Stomach (tissue), 4 donors: ENCODE data around the gene SUPT7L.

Experiments used
- POLR2A ChIP-seq, 4 donors: fragments of 450-650 bp; IDR thresholded peaks; one replicate each; pipeline ENCODE4 v1.6.1; 2016; ENCODE audit warnings: antibody characterized with exemption in 4 of 4, control low read depth in 2 of 4, mild to moderate bottlenecking in 1 of 4, moderate library complexity in 1 of 4
- POLR2AphosphoS5 ChIP-seq, 3 donors: sonication (generic); formaldehyde crosslinking; IDR thresholded peaks; one replicate each; pipeline ENCODE4 v1.6.1; 2016; ENCODE audit warnings: antibody characterized with exemption in 3 of 3
- TF ChIP-seq, protein P1 (sequence below), 7 experiments: fragments of 450-650 bp in 4 of 7; fragments of 200-600 bp in 3 of 7; sonication (generic) in 3 of 7; IDR thresholded peaks; one replicate each; pipeline ENCODE4 v1.5.1; 2016 to 2019; ENCODE audit warnings: antibody characterized with exemption in 7 of 7, control low read depth in 2 of 7, mild to moderate bottlenecking in 1 of 7

DNA sequence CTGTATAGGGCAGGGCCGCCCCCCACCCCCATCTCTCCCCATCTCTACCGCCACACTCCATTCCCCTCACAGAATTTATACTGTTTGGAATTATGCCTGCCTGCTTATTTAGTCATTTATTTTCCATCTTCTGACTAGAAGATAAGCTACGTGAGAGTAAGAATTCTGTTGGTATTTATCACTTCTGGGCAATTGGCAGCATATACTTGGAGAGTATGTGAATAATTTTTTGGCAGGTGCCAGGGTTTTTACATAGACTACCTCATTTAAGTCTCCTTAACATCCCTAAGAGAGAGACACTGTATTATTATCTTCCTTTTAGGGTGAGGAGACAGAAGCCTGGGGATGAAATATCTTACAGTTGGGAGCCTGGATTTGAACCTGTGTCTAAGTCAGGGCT is 45.3 kb upstream of the SUPT7L start:
- TF ChIP-seq, protein P1, sequence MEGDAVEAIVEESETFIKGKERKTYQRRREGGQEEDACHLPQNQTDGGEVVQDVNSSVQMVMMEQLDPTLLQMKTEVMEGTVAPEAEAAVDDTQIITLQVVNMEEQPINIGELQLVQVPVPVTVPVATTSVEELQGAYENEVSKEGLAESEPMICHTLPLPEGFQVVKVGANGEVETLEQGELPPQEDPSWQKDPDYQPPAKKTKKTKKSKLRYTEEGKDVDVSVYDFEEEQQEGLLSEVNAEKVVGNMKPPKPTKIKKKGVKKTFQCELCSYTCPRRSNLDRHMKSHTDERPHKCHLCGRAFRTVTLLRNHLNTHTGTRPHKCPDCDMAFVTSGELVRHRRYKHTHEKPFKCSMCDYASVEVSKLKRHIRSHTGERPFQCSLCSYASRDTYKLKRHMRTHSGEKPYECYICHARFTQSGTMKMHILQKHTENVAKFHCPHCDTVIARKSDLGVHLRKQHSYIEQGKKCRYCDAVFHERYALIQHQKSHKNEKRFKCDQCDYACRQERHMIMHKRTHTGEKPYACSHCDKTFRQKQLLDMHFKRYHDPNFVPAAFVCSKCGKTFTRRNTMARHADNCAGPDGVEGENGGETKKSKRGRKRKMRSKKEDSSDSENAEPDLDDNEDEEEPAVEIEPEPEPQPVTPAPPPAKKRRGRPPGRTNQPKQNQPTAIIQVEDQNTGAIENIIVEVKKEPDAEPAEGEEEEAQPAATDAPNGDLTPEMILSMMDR (IDR thresholded peaks at IDR 0.05): no peak
- TF ChIP-seq POLR2AphosphoS5 (IDR thresholded peaks at IDR 0.05) (no peak), POLR2A (IDR thresholded peaks at IDR 0.05) (no peak)
